ENCODE measurements around the gene FBXW8. TPM values are rescaled to one million over a fixed set of nuclear protein-coding genes. Genes with fewer than 3 reads are reported as not detected.

FBXW8 gene
- total RNA-seq, 1 experiment from 2014 or later = 20.6 TPM

GRCh38 chr12:117067016-117067415 lies 156.3 kb downstream of the FBXW8 start:
- Histone ChIP-seq H2AFZ (no peak overlapping the region), H3K4me3 (no peak overlapping the region), H3K27ac (no peak overlapping the region), H3K4me2 (no peak overlapping the region), H3K9me3 (ENCODE audit: insufficient read depth, low read depth) (no peaks in the 10 kb centered on the region), H3K36me3 (ENCODE audit: low read depth) (no peaks in the 10 kb centered on the region), H4K20me1 (ENCODE audit: insufficient read depth) (no peaks in the 10 kb centered on the region), H3K79me2 (ENCODE audit: low read depth) (no peaks in the 10 kb centered on the region), H3F3A (ENCODE audit: insufficient read depth, low read depth) (no peaks in the 10 kb centered on the region), H3K4me1 (replicated peaks; ENCODE audit: insufficient read depth) (no peaks in the 10 kb centered on the region), H3K9me2 (ENCODE audit: insufficient read depth) (no peaks in the 10 kb centered on the region), H3K27me3 (ENCODE audit: insufficient read depth, low read depth) (peaks cover 8% of the 10 kb centered on the region; the same call in 1 of the 2 replicates)
- POLR2A ChIA-PET (ENCODE audit: unreplicated experiment) = no interaction called here
- DNase-seq = no peak
- BruUV-seq (replicated peaks) = no TSS peak
- intact Hi-C loops (cut with micrococcal nuclease; ENCODE audit: unreplicated experiment) = no loop called here
- CTCF ChIA-PET = no interaction called here
- TF ChIP-seq EZH2 (IDR thresholded peaks at IDR 0.05; ENCODE audit: low read depth) (no peak), CTCF (conservative IDR thresholded peaks at IDR 0.05) (no peak)

- H4K20me1 ChIP-seq (ENCODE audit: insufficient read depth) = no peaks in the 10 kb centered on the region
- POLR2A ChIA-PET (ENCODE audit: unreplicated experiment) = no interaction called here
- BruUV-seq (replicated peaks) = no TSS peak
These were observed 156.9 kb downstream of the FBXW8 start for GRCh38 chr12:117067638-117068037.

GRCh38 chr12:117068492-117068891 lies 157.7 kb downstream of the FBXW8 start:
- Histone ChIP-seq H4K20me1 (ENCODE audit: insufficient read depth) (no peaks in the 10 kb centered on the region), H3F3A (ENCODE audit: insufficient read depth, low read depth) (no peaks in the 10 kb centered on the region), H3K27ac (no peak overlapping the region), H3K9me3 (ENCODE audit: insufficient read depth, low read depth) (no peaks in the 10 kb centered on the region), H3K4me1 (replicated peaks; ENCODE audit: insufficient read depth) (no peaks in the 10 kb centered on the region), H3K27me3 (ENCODE audit: insufficient read depth, low read depth) (peaks cover 22% of the 10 kb centered on the region; the same call in 1 of the 2 replicates), H2AFZ (no peak overlapping the region), H3K4me2 (no peak overlapping the region), H3K9me2 (ENCODE audit: insufficient read depth) (no peaks in the 10 kb centered on the region), H3K36me3 (ENCODE audit: low read depth) (no peaks in the 10 kb centered on the region), H3K79me2 (ENCODE audit: low read depth) (no peaks in the 10 kb centered on the region), H3K4me3 (no peak overlapping the region)
- DNase-seq = no peak
- no TSS peak for BruUV-seq (replicated peaks)
- ChIA-PET POLR2A (ENCODE audit: unreplicated experiment) (no interaction called here), CTCF (no interaction called here)
- intact Hi-C loops (cut with micrococcal nuclease; ENCODE audit: unreplicated experiment) = no loop called here
- no peak for TF ChIP-seq CTCF (conservative IDR thresholded peaks at IDR 0.05)
- no peak for TF ChIP-seq EZH2 (IDR thresholded peaks at IDR 0.05; ENCODE audit: low read depth)

More at GRCh38 chr12:117067638-117068037, 156.9 kb downstream of the FBXW8 start:
- CTCF ChIA-PET = no interaction called here
- Histone ChIP-seq H3K27me3 (ENCODE audit: insufficient read depth, low read depth) (peaks cover 14% of the 10 kb centered on the region; the same call in 1 of the 2 replicates), H2AFZ (no peak overlapping the region), H3K36me3 (ENCODE audit: low read depth) (no peaks in the 10 kb centered on the region), H3K4me3 (no peak overlapping the region), H3K9me2 (ENCODE audit: insufficient read depth) (no peaks in the 10 kb centered on the region), H3K79me2 (ENCODE audit: low read depth) (no peaks in the 10 kb centered on the region), H3F3A (ENCODE audit: insufficient read depth, low read depth) (no peaks in the 10 kb centered on the region), H3K4me2 (no peak overlapping the region), H3K4me1 (replicated peaks; ENCODE audit: insufficient read depth) (no peaks in the 10 kb centered on the region), H3K27ac (no peak overlapping the region), H3K9me3 (ENCODE audit: insufficient read depth, low read depth) (no peaks in the 10 kb centered on the region)
- intact Hi-C loops (cut with micrococcal nuclease; ENCODE audit: unreplicated experiment) = no loop called here
- no peak for DNase-seq
- TF ChIP-seq EZH2 (IDR thresholded peaks at IDR 0.05; ENCODE audit: low read depth) (no peak), CTCF (conservative IDR thresholded peaks at IDR 0.05) (no peak)

Measured in PC-9 (cell line).